SK-N-SH (cell line): ENCODE measurements around the gene SCG2. TPM values are rescaled to one million over a fixed set of nuclear protein-coding genes. Genes with fewer than 3 reads are reported as not detected.
A peak's percentile ranks its signal among the peaks of the same experiment; 100 is the strongest.

Experiments used
- CTCF ChIA-PET: fragments of 300-600, 350-600 bp; formaldehyde crosslinking; extraction: SDS; loops from one replicate; lab custom pipeline; 2021; lab: Yijun Ruan, JAX
- POLR2A ChIA-PET: fragments of 350-600 bp; sonication (Branson Sonifier 250); formaldehyde crosslinking; extraction: SDS; loops from one replicate; lab custom pipeline; 2020; ENCODE audit warnings: antibody characterized with exemption, inconsistent platforms; lab: Yijun Ruan, JAX
- DNase-seq: peaks from one replicate; pipeline ENCODE4 v3.0.0; 2012
- H2AFZ ChIP-seq: fragments of 200-600 bp; sonication (generic); 2 replicates; pipeline ENCODE4 v1.8.1; 2016; ENCODE audit warnings: antibody characterized with exemption, mild to moderate bottlenecking, low read depth
- H3F3A ChIP-seq: fragments of 200-600 bp; sonication (generic); replicated peaks from 2 replicates; pipeline ENCODE3; 2016; ENCODE audit warnings: antibody characterized with exemption, mild to moderate bottlenecking; ENCODE audit not compliant: insufficient read depth
- H3K27ac ChIP-seq, 2 experiments: fragments of 200-500 bp in 1 of 2; fragments of 200-600 bp in 1 of 2; sonication (Bioruptor generic) in 1 of 2; sonication (generic), shearing (Covaris generic) in 1 of 2; 2 replicates each; pipeline versions ENCODE4 v1.5.1 to v1.6.1; 2014 to 2016; ENCODE audit warnings: low read depth in 2 of 2, inconsistent platforms in 1 of 2, low read length in 1 of 2, mild to moderate bottlenecking in 1 of 2, mixed read lengths in 1 of 2
- H3K27me3 ChIP-seq: fragments of 200-600 bp; sonication (generic), shearing (Covaris generic); 2 replicates; pipeline ENCODE4 v1.6.1; 2016; ENCODE audit warnings: mixed run types; ENCODE audit not compliant: insufficient read depth
- H3K36me3 ChIP-seq, 2 experiments: fragments of 200-500 bp in 1 of 2; fragments of 200-600 bp in 1 of 2; sonication (Bioruptor generic) in 1 of 2; sonication (generic) in 1 of 2; replicated peaks in 1 of 2; 2 replicates each; pipeline versions ENCODE3 to v1.5.1; 2014 to 2016; ENCODE audit warnings: low read length in 1 of 2, mild to moderate bottlenecking in 1 of 2; ENCODE audit not compliant: insufficient read depth in 2 of 2, control insufficient read depth in 1 of 2
- H3K4me1 ChIP-seq, 2 experiments: fragments of 200-500 bp in 1 of 2; fragments of 200-600 bp in 1 of 2; sonication (Bioruptor generic) in 1 of 2; sonication (generic), shearing (Covaris generic) in 1 of 2; 2 replicates each; pipeline versions ENCODE4 v1.5.1 to v1.6.1; 2014 to 2016; ENCODE audit warnings: low read depth in 1 of 2, low read length in 1 of 2, mixed run types in 1 of 2; ENCODE audit not compliant: insufficient read depth in 2 of 2, control insufficient read depth in 1 of 2
- H3K4me2 ChIP-seq: fragments of 200-600 bp; sonication (generic), shearing (Covaris generic); 2 replicates; pipeline ENCODE4 v1.6.1; 2017; ENCODE audit warnings: mixed run types
- H3K4me3 ChIP-seq, 2 experiments: fragments of 200-500 bp in 1 of 2; fragments of 200-600 bp in 1 of 2; sonication (Bioruptor generic) in 1 of 2; sonication (generic), shearing (Covaris generic) in 1 of 2; 2 replicates each; pipeline versions ENCODE4 v1.5.1 to v1.8.1; 2014 to 2016; ENCODE audit warnings: low read depth in 2 of 2, inconsistent platforms in 1 of 2, low read length in 1 of 2, mild to moderate bottlenecking in 1 of 2, mixed read lengths in 1 of 2, moderate library complexity in 1 of 2
- H3K79me2 ChIP-seq: fragments of 200-600 bp; sonication (generic); 2 replicates; pipeline ENCODE4 v1.8.1; 2017; ENCODE audit warnings: mild to moderate bottlenecking; ENCODE audit not compliant: insufficient read depth
- H3K9ac ChIP-seq: fragments of 200-600 bp; sonication (generic); 2 replicates; pipeline ENCODE4 v1.6.1; 2017; ENCODE audit warnings: mixed run types
- H3K9me2 ChIP-seq: fragments of 200-600 bp; sonication (generic); 2 replicates; pipeline ENCODE4 v1.6.1; 2017; ENCODE audit warnings: mixed run types
- H3K9me3 ChIP-seq: fragments of 200-600 bp; sonication (generic); 2 replicates; pipeline ENCODE4 v1.6.1; 2017; ENCODE audit warnings: mixed run types, mild to moderate bottlenecking, moderate library complexity
- H4K20me1 ChIP-seq: fragments of 200-600 bp; sonication (generic); 2 replicates; pipeline ENCODE4 v1.6.1; 2017; ENCODE audit warnings: mild to moderate bottlenecking, mixed run types; ENCODE audit not compliant: insufficient read depth
- CHD2 ChIP-seq: fragments of 150-350 bp; IDR thresholded peaks from 2 replicates; pipeline ENCODE4 v1.6.1; 2018; ENCODE audit warnings: low read length; ENCODE audit not compliant: partially characterized antibody
- CTCF ChIP-seq: fragments of 200-600 bp; sonication (generic); IDR thresholded peaks from 2 replicates; pipeline ENCODE4 v1.6.1; 2017; ENCODE audit warnings: antibody characterized with exemption, mild to moderate bottlenecking, moderate library complexity
- ELF1 ChIP-seq: IDR thresholded peaks from 2 replicates; pipeline ENCODE4 v1.4.0; 2012
- EP300 ChIP-seq, 2 experiments: IDR thresholded peaks; 2 replicates each; pipeline versions ENCODE4 v1.4.0 to v1.6.1; 2012; ENCODE audit warnings: borderline replicate concordance in 1 of 2, low read depth in 1 of 2, low read length in 1 of 2
- EZH2phosphoT487 ChIP-seq: fragments of 200-600 bp; sonication (generic); IDR thresholded peaks from 2 replicates; pipeline ENCODE4 v1.6.1; 2017; ENCODE audit warnings: low read depth, mixed run types, mild to moderate bottlenecking, antibody characterized with exemption, moderate library complexity, borderline replicate concordance
- FOXJ3 ChIP-seq: sonication (generic); formaldehyde crosslinking; IDR thresholded peaks from 2 replicates; pipeline ENCODE4 v1.5.1; 2020; ENCODE audit warnings: mild to moderate bottlenecking, missing genetic modification reagents
- FOXM1 ChIP-seq: IDR thresholded peaks from 2 replicates; pipeline ENCODE4 v1.4.0; 2012; ENCODE audit warnings: low read depth, mild to moderate bottlenecking
- GATA2 ChIP-seq: sonication (generic); formaldehyde crosslinking; IDR thresholded peaks from 2 replicates; pipeline ENCODE4 v1.5.0; 2020; ENCODE audit warnings: mild to moderate bottlenecking, missing genetic modification reagents
- IRF3 ChIP-seq: fragments of 150-350 bp; IDR thresholded peaks from 2 replicates; pipeline ENCODE4 v1.6.1; 2016; ENCODE audit warnings: mild to moderate bottlenecking, low read depth, low read length
- JUND ChIP-seq: IDR thresholded peaks from 2 replicates; pipeline ENCODE4 v1.4.0; 2012
- MAX ChIP-seq: IDR thresholded peaks from 2 replicates; pipeline ENCODE4 v1.4.0; 2012; ENCODE audit warnings: low read depth
- MEF2A ChIP-seq: IDR thresholded peaks from 2 replicates; pipeline ENCODE4 v1.4.0; 2012; ENCODE audit warnings: low read depth, borderline replicate concordance
- MXI1 ChIP-seq: IDR thresholded peaks from 2 replicates; pipeline ENCODE4 v1.6.1; 2012; ENCODE audit warnings: mild to moderate bottlenecking, low read depth, low read length, improper control_type of control experiment
- NFIC ChIP-seq: IDR thresholded peaks from 2 replicates; pipeline ENCODE4 v1.4.0; 2012; ENCODE audit warnings: borderline replicate concordance
- PBX3 ChIP-seq: IDR thresholded peaks from 2 replicates; pipeline ENCODE4; 2012
- RAD21 ChIP-seq: IDR thresholded peaks from 2 replicates; pipeline ENCODE4 v1.6.1; 2012; ENCODE audit warnings: mild to moderate bottlenecking, low read length
- RCOR1 ChIP-seq: fragments of 150-350 bp; IDR thresholded peaks from 2 replicates; pipeline ENCODE4 v1.6.1; 2017; ENCODE audit warnings: antibody characterized with exemption, low read length
- RFX5 ChIP-seq: IDR thresholded peaks from 2 replicates; pipeline ENCODE4 v1.6.1; 2012; ENCODE audit warnings: mild to moderate bottlenecking, improper control_type of control experiment, low read length
- SIN3A ChIP-seq: IDR thresholded peaks from 2 replicates; pipeline ENCODE4 v1.6.1; 2012; ENCODE audit warnings: low read depth, mild to moderate bottlenecking, low read length, moderate library complexity, borderline replicate concordance
- SMC3 ChIP-seq: IDR thresholded peaks from 2 replicates; pipeline ENCODE4 v1.6.1; 2012; ENCODE audit warnings: low read depth, low read length, improper control_type of control experiment
- TAF1 ChIP-seq: IDR thresholded peaks from 2 replicates; pipeline ENCODE4 v1.6.1; 2012; ENCODE audit warnings: low read depth, mild to moderate bottlenecking, low read length, moderate library complexity, borderline replicate concordance
- TCF12 ChIP-seq: IDR thresholded peaks from 2 replicates; pipeline ENCODE4 v1.4.0; 2012
- TEAD4 ChIP-seq: IDR thresholded peaks from 2 replicates; pipeline ENCODE4 v1.4.0; 2012; ENCODE audit warnings: mild to moderate bottlenecking, borderline replicate concordance; ENCODE audit not compliant: insufficient read depth
- USF1 ChIP-seq: IDR thresholded peaks from 2 replicates; pipeline ENCODE4 v1.4.0; 2012; ENCODE audit warnings: low read depth, borderline replicate concordance
- USF2 ChIP-seq: fragments of 150-350 bp; IDR thresholded peaks from 2 replicates; pipeline ENCODE4 v1.6.1; 2017; ENCODE audit warnings: antibody characterized with exemption, low read length, low read depth, borderline replicate concordance
- YY1 ChIP-seq: IDR thresholded peaks from 2 replicates; pipeline ENCODE4 v1.4.0; 2012; ENCODE audit warnings: low read depth, mild to moderate bottlenecking
- ZBTB33 ChIP-seq: IDR thresholded peaks from 2 replicates; pipeline ENCODE4 v1.4.0; 2012; ENCODE audit warnings: low read depth, borderline replicate concordance
- polyA plus RNA-seq, 3 experiments: library from polyadenylated mRNA; depleted of rRNA; stranded (reverse); fragments of >200 nt; gene quantifications; 2 replicates each; pipeline ENCODE4 v1.2.3, GENCODE V29; 2012

SCG2 gene
- polyA plus RNA-seq, 1 of the 3 experiments (the other 2 are of a cell fraction): 373 TPM

GRCh38 chr2:223563462-223563861 is 38.7 kb downstream of the SCG2 start:
- DNase-seq: peak; percentile 14
- peak overlapping the region; percentile 71 for H3K4me2 ChIP-seq
- H3K27me3 ChIP-seq: no peaks in the 10 kb centered on the region
- H3K9ac ChIP-seq: peak overlapping the region; percentile 48; the same call in 1 of the 2 replicates
- H3K9me3 ChIP-seq: no peaks in the 10 kb centered on the region
- no peak overlapping the region for H3K4me3 ChIP-seq
- POLR2A ChIA-PET: no interaction called here
- no peaks in the 10 kb centered on the region for H3K9me2 ChIP-seq
- H4K20me1 ChIP-seq: no peaks in the 10 kb centered on the region
- peaks cover 28% of the 10 kb centered on the region for H3F3A ChIP-seq
- H3K79me2 ChIP-seq: no peaks in the 10 kb centered on the region
- peaks cover 2 to 22% of the 10 kb centered on the region in 2 experiments for H3K4me1 ChIP-seq
- CTCF ChIA-PET: no interaction called here
- H3K27ac ChIP-seq: peak overlapping the region; percentile 61 to 81
- H3K36me3 ChIP-seq: no peaks in the 10 kb centered on the region
- H2AFZ ChIP-seq: peak overlapping the region; percentile 61; the same call in 1 of the 2 replicates
- TF ChIP-seq YY1 (no peak), GATA2 (no peak), USF1 (no peak), NFIC (no peak; the same call in 1 of the 2 replicates), CHD2 (no peak), RCOR1 (no peak), MEF2A (no peak), MAX (peak; percentile 41; the same call in 1 of the 2 replicates), FOXJ3 (CRISPR knock-in tag) (no peak), RAD21 (no peak), TAF1 (no peak), SMC3 (no peak), RFX5 (no peak), ZBTB33 (no peak), MXI1 (no peak), SIN3A (no peak), CTCF (0 out of 2 replicates have a peak, but pooled peaks have one; percentile 14), TEAD4 (no peak), FOXM1 (no peak), TCF12 (peak; percentile 84), USF2 (no peak), ELF1 (no peak), EP300 (IDR thresholded peaks at IDR 0.05; ENCODE audit: borderline replicate concordance in 1 of 2, low read depth in 1 of 2, low read length in 1 of 2) (peak in 1 of 2 experiments; percentile 61; a peak in 1 of 4 replicates), IRF3 (no peak), PBX3 (peak; percentile 76), EZH2phosphoT487 (no peak), JUND (peak; percentile 93)
